ENCODE measurements around the gene ACOT8. TPM values are rescaled to one million over a fixed set of nuclear protein-coding genes. Genes with fewer than 3 reads are reported as not detected.

The ACOT8 gene
- total and polyA plus RNA-seq, 2 donors (not counting 3 experiments of a cell fraction or from before 2014, with no cell fraction given): 15.5 to 50.9 TPM

- no peaks in the 10 kb centered on the region for H3K9me3 ChIP-seq (replicated peaks; ENCODE audit: control insufficient read depth, insufficient read depth, low read length)
- TF ChIP-seq, protein P1, sequence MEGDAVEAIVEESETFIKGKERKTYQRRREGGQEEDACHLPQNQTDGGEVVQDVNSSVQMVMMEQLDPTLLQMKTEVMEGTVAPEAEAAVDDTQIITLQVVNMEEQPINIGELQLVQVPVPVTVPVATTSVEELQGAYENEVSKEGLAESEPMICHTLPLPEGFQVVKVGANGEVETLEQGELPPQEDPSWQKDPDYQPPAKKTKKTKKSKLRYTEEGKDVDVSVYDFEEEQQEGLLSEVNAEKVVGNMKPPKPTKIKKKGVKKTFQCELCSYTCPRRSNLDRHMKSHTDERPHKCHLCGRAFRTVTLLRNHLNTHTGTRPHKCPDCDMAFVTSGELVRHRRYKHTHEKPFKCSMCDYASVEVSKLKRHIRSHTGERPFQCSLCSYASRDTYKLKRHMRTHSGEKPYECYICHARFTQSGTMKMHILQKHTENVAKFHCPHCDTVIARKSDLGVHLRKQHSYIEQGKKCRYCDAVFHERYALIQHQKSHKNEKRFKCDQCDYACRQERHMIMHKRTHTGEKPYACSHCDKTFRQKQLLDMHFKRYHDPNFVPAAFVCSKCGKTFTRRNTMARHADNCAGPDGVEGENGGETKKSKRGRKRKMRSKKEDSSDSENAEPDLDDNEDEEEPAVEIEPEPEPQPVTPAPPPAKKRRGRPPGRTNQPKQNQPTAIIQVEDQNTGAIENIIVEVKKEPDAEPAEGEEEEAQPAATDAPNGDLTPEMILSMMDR (IDR thresholded peaks at IDR 0.05; ENCODE audit: extremely low read depth in 1 of 2, insufficient read depth in 1 of 2, low read depth in 1 of 2, low read length in 2 of 2): no peak
- TF ChIP-seq, protein P2, sequence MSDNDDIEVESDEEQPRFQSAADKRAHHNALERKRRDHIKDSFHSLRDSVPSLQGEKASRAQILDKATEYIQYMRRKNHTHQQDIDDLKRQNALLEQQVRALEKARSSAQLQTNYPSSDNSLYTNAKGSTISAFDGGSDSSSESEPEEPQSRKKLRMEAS (IDR thresholded peaks at IDR 0.05; ENCODE audit: insufficient read depth, insufficient read length): no peak
- TF ChIP-seq FOS (IDR thresholded peaks at IDR 0.05; ENCODE audit: borderline replicate concordance, insufficient read depth, low read length) (no peak), EZH2 (IDR thresholded peaks at IDR 0.05; ENCODE audit: borderline replicate concordance, low read depth, low read length, severe bottlenecking) (no peak), JUN (IDR thresholded peaks at IDR 0.05; ENCODE audit: borderline replicate concordance, insufficient read depth, insufficient read length, low read depth) (no peak), POLR2AphosphoS5 (IDR thresholded peaks at IDR 0.05; ENCODE audit: insufficient read depth, low read depth, low read length) (no peak), POLR2A (IDR thresholded peaks at IDR 0.05; ENCODE audit: low read depth, low read length) (no peak), MYC (IDR thresholded peaks at IDR 0.05; ENCODE audit: low read depth, low read length) (no peak), GATA2 (IDR thresholded peaks at IDR 0.05; ENCODE audit: insufficient read depth, insufficient read length, low read depth, low read length) (no peak)
- H3K79me2 ChIP-seq (ENCODE audit: control insufficient read depth, insufficient read depth, low read length): no peaks in the 10 kb centered on the region
- intact Hi-C loops (cut with micrococcal nuclease) (no loop called here), dilution Hi-C loops (cut with MboI; ENCODE audit: extremely low pct_ligation_motif_present, low sequenced_read_pairs) (no loop called here)
- no peak overlapping the region for H3K27ac ChIP-seq (ENCODE audit: insufficient read depth, low read depth, low read length)
- H3K4me1 ChIP-seq (ENCODE audit: control insufficient read depth, extremely low read depth, insufficient read depth, low read length): no peaks in the 10 kb centered on the region
- no peak for DNase-seq (ENCODE audit: low read depth, low spot score)
- no peak overlapping the region for H3K9ac ChIP-seq (replicated peaks; ENCODE audit: extremely low read depth, insufficient read depth, low read length)
- ChIA-PET CTCF (no interaction called here), POLR2A (no interaction called here)
- BruUV-seq (replicated peaks): no TSS peak
- no peaks in the 10 kb centered on the region for H3K27me3 ChIP-seq (ENCODE audit: control insufficient read depth in 2 of 2, insufficient read depth in 2 of 2, low read length in 2 of 2)
- no peak overlapping the region for H3K4me2 ChIP-seq (ENCODE audit: insufficient read depth, low read length)
- H3K9me1 ChIP-seq (replicated peaks; ENCODE audit: control insufficient read depth, extremely low read depth, insufficient read depth, low read length): no peaks in the 10 kb centered on the region
- no peak overlapping the region for H2AFZ ChIP-seq (ENCODE audit: low read depth, low read length)
- peaks cover 0 to 39% of the 10 kb centered on the region in 2 experiments for H3K36me3 ChIP-seq (ENCODE audit: control insufficient read depth in 2 of 2, extremely low read depth in 1 of 2, insufficient read depth in 2 of 2, low read length in 2 of 2)
- no peak overlapping the region for H3K4me3 ChIP-seq (replicated peaks in 1 of 3; ENCODE audit: insufficient read depth in 1 of 3, low read depth in 1 of 3, low read length in 3 of 3)
- no peaks in the 10 kb centered on the region for H4K20me1 ChIP-seq (replicated peaks; ENCODE audit: control insufficient read depth, extremely low read depth, insufficient read depth, low read length)
- FAIRE-seq: no peak
Measured at GRCh38 chr20:45843506-45843905, 13.7 kb downstream of the ACOT8 start.
